Measurements from ENCODE around the gene ODC1.

The ODC1 gene

DNA sequence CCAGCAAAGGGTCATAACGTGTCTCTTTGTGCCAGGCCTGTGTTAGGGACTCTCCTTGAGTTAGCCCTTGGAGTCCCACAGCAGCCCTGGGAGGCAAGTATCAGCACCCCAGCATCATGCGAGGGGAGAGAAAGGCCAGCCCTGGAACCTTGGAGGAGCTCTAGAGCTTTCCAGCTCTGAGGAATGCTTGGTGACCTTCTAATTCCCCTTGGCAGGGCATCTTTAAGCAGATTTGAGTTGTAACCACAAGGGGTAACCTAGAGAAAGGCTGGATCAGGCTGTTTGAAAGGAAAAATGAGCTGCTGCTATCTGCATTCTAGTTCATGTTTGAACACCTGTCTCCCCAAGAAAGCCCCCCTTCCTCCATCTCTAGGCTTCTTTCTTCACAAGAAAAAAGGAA lies 23.8 kb upstream of the ODC1 start:
- H3K36me3 ChIP-seq (ENCODE audit: control insufficient read depth, insufficient read depth, low read length), result no peaks in the 10 kb centered on the region
- TF ChIP-seq, protein P1, sequence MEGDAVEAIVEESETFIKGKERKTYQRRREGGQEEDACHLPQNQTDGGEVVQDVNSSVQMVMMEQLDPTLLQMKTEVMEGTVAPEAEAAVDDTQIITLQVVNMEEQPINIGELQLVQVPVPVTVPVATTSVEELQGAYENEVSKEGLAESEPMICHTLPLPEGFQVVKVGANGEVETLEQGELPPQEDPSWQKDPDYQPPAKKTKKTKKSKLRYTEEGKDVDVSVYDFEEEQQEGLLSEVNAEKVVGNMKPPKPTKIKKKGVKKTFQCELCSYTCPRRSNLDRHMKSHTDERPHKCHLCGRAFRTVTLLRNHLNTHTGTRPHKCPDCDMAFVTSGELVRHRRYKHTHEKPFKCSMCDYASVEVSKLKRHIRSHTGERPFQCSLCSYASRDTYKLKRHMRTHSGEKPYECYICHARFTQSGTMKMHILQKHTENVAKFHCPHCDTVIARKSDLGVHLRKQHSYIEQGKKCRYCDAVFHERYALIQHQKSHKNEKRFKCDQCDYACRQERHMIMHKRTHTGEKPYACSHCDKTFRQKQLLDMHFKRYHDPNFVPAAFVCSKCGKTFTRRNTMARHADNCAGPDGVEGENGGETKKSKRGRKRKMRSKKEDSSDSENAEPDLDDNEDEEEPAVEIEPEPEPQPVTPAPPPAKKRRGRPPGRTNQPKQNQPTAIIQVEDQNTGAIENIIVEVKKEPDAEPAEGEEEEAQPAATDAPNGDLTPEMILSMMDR (IDR thresholded peaks at IDR 0.05; ENCODE audit: insufficient read depth, low read length, poor library complexity, severe bottlenecking), result no peak
- H3K4me3 ChIP-seq (replicated peaks; ENCODE audit: low read depth, low read length), result no peak overlapping the region
- H3K27me3 ChIP-seq (replicated peaks; ENCODE audit: control insufficient read depth, insufficient read depth, low read length), result no peaks in the 10 kb centered on the region; the same call in 1 of the 2 replicates
- DNase-seq (ENCODE audit: extremely low read depth, insufficient read length), result no peak

DNA sequence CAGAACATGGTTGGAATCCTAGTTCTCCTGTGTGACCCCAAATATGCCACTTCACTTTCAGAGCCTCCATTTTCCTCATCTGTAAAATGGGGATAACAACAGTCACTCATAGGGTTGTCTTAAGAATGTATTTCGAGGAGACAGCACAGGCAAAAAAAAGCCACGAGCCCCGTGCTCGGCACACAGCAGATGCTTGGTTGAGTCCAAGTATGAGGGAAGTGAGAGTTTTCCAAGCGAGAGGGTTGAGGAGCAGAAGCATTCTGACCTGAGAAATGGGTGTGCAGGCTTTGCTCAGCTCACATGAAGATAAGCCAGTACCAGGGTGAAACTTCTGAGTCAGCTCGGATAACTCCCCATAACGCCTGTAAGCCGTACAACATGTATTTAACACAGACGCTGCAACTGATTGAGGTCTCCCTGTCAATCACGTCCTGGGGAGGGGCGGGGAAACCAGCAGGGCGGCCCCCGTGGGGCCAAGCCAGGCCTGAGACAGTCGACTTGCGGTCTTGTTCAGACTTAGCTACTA lies 23.0 kb upstream of the ODC1 start:
- DNase-seq (ENCODE audit: extremely low read depth, insufficient read length), result no peak
- Histone ChIP-seq H3K4me3 (replicated peaks; ENCODE audit: low read depth, low read length) (no peak overlapping the region), H3K36me3 (ENCODE audit: control insufficient read depth, insufficient read depth, low read length) (no peaks in the 10 kb centered on the region), H3K27me3 (replicated peaks; ENCODE audit: control insufficient read depth, insufficient read depth, low read length) (no peaks in the 10 kb centered on the region; the same call in 1 of the 2 replicates)
- TF ChIP-seq, protein P1 (IDR thresholded peaks at IDR 0.05; ENCODE audit: insufficient read depth, low read length, poor library complexity, severe bottlenecking), result no peak

DNA sequence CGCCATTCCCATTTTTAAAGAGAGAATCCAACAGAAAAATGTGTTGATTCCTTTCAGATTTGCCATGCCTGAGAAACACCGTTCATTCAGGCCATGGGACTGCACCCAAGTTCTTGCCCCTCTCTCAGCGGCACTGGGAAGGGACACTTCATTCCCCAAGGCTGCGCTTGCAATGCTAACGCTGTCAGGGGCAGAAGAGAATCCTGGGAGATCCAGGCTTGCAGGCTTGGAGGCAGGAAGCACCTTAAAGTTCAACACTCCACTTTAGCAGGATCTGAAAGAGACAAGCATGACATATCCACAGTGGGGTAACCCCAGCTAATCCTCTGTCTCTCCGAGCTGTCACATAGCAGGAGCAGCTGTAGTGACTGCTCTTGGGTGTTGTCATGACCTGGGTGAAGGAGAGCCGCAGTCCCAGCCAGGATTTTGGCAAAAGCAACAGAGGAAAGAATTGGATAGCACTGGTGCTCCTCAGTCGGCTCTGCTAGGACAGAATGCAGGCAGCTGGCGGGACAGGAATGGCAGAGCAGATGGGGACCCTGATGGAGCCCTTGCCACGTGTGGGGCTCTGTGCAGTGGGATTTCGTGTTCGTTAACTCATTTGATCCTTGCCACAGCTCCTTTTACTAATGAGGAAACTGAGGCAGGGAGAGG lies 22.0 kb upstream of the ODC1 start:
- H3K4me3 ChIP-seq (replicated peaks; ENCODE audit: low read depth, low read length), result no peak overlapping the region
- H3K27me3 ChIP-seq (replicated peaks; ENCODE audit: control insufficient read depth, insufficient read depth, low read length), result no peaks in the 10 kb centered on the region; the same call in 1 of the 2 replicates
- no peaks in the 10 kb centered on the region for H3K36me3 ChIP-seq (ENCODE audit: control insufficient read depth, insufficient read depth, low read length)
- TF ChIP-seq, protein P1 (IDR thresholded peaks at IDR 0.05; ENCODE audit: insufficient read depth, low read length, poor library complexity, severe bottlenecking), result no peak
- DNase-seq (ENCODE audit: extremely low read depth, insufficient read length), result no peak

DNA sequence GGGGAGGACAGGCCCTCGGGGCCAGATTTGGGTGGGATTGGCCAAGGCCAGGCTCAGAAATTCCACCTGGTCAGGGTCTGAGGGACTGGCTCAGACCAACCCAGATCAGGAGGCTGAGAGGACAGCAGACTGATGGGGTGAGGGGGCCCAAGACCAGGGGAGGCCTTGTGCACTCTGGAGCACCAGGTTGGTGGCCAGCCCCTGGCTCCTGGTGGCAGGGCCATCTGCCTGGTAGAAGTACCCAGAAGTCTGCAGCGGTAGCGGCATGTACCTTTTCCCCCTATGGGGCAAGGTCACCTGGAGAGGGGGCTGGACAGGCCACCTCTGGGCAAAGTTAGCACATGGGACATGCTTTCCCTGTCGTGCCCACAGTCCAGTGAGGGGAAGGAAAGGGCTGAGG lies 21.2 kb upstream of the ODC1 start:
- no peak for DNase-seq (ENCODE audit: extremely low read depth, insufficient read length)
- Histone ChIP-seq H3K27me3 (replicated peaks; ENCODE audit: control insufficient read depth, insufficient read depth, low read length) (no peaks in the 10 kb centered on the region; the same call in 1 of the 2 replicates), H3K36me3 (ENCODE audit: control insufficient read depth, insufficient read depth, low read length) (no peaks in the 10 kb centered on the region), H3K4me3 (replicated peaks; ENCODE audit: low read depth, low read length) (no peak overlapping the region)
- TF ChIP-seq, protein P1 (IDR thresholded peaks at IDR 0.05; ENCODE audit: insufficient read depth, low read length, poor library complexity, severe bottlenecking), result no peak

DNA sequence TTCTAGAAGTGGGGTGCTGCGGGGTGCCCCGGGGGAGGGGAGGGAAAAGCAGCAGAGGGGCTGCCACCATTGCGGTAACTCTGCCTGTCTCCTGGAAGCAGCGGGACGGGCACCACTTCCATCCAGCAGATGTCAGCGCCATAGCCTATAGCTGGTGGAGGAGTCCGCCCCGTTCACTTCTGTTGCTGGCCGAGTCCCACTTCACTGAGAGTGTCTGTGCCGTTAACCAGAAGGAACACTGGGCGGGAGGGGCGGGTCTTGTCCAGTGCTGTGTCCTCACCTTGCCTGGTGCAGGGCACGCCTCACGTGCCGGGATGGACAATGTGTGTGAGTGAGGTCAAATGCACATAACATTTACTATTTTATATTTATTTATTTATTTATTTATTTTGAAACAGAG lies 19.3 kb upstream of the ODC1 start:
- Histone ChIP-seq H3K27me3 (replicated peaks; ENCODE audit: control insufficient read depth, insufficient read depth, low read length) (no peaks in the 10 kb centered on the region; the same call in none of the 2 replicates), H3K36me3 (ENCODE audit: control insufficient read depth, insufficient read depth, low read length) (no peaks in the 10 kb centered on the region), H3K4me3 (replicated peaks; ENCODE audit: low read depth, low read length) (no peak overlapping the region)
- no peak for DNase-seq (ENCODE audit: extremely low read depth, insufficient read length)
- TF ChIP-seq, protein P1 (IDR thresholded peaks at IDR 0.05; ENCODE audit: insufficient read depth, low read length, poor library complexity, severe bottlenecking), result no peak

All from GM06990 (cell line).